Measurements from ENCODE around the gene ABCA2. TPM values are rescaled to one million over a fixed set of nuclear protein-coding genes. Genes with fewer than 3 reads are reported as not detected.

Gene ABCA2
- total RNA-seq, 2 experiments from 2014 or later, result 11.8 to 16.2 TPM

DNA sequence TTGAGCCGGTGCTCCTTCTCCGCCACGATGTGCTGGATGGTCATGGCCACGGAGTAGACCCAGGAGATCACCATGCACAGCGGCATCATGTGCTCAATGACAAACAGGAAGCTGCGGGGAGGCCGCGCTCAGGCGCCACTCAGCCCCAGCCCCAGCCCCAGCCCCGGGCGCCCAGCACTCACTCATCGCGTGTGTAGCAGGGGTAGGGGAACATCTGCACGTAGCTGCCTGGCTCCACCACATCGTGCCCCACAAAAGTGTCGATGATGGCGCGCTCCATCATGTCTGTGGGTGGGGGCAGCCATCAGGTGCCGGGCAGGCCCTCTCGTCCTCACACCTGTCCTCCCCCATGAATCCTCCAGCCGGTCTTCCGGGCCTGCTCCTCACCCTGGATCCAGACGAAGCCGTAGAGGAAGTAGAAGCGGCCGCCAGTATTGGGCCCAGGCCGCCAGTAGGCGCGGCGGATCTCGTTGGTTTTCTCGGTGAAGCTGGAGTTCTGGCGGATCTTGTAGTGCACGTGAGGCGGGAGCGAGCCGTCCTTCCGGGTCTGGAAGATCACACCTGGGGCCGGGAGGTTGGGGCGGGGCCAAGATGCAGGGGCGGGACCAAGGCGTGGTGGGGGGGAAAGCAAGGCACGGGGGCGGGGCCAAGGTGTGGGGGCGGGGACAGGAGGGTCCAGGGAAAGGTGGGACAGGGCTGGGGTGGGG, 10.1 kb downstream of the ABCA2 start:
- intact Hi-C loops (cut with micrococcal nuclease), result no loop called here
- TF ChIP-seq, protein P1, sequence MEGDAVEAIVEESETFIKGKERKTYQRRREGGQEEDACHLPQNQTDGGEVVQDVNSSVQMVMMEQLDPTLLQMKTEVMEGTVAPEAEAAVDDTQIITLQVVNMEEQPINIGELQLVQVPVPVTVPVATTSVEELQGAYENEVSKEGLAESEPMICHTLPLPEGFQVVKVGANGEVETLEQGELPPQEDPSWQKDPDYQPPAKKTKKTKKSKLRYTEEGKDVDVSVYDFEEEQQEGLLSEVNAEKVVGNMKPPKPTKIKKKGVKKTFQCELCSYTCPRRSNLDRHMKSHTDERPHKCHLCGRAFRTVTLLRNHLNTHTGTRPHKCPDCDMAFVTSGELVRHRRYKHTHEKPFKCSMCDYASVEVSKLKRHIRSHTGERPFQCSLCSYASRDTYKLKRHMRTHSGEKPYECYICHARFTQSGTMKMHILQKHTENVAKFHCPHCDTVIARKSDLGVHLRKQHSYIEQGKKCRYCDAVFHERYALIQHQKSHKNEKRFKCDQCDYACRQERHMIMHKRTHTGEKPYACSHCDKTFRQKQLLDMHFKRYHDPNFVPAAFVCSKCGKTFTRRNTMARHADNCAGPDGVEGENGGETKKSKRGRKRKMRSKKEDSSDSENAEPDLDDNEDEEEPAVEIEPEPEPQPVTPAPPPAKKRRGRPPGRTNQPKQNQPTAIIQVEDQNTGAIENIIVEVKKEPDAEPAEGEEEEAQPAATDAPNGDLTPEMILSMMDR (IDR thresholded peaks at IDR 0.05), result no peak
- H3K4me3 Mint-ChIP-seq, result no peak overlapping the region

DNA sequence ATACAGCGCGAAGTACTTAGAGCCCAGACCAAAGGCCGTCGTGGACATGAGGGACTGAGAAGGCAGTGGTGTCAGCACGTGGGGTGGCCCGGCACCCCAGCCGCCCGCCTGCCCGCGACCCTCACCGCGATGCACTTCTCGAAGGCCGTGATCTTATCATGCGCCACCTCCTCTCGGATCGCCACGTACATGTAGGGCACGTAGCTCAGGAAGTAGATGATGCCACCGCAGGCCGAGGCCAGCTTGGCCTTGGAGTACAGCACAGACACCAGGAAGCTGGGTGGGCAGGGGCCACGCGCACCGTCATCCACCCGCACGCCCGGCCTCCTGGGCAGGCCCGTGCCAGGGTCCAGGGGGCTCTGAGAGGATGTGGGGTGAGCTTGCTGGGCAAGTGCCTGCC, 11.0 kb downstream of the ABCA2 start:
- CTCF ChIA-PET, result interaction anchor here (1.3 kb wide), 1 partner anchor 12 kb away, joined by 6 read pairs; no protein-coding TSS in a partner anchor
- TF ChIP-seq, protein P1 (IDR thresholded peaks at IDR 0.05), result no peak

More for the DNA sequence above, 10.1 kb downstream of the ABCA2 start:
- Mint-ChIP-seq H3K9me3 (no peaks in the 10 kb centered on the region), H3K27ac (no peak overlapping the region), H3K4me1 (ENCODE audit: low read depth) (no peaks in the 10 kb centered on the region), H3K27me3 (no peaks in the 10 kb centered on the region), H3K36me3 (ENCODE audit: low read depth) (no peaks in the 10 kb centered on the region)
- ChIA-PET CTCF (interaction anchor here (1.3 kb wide), 1 partner anchor 11 kb away, joined by 6 read pairs; no protein-coding TSS in a partner anchor), POLR2A (interaction anchor here (0.7 to 1.1 kb wide), 2 partner anchors 8 to 25 kb away, joined by 3 read pairs; no protein-coding TSS in a partner anchor)
- no peak for DNase-seq
- ATAC-seq, result no peak

DNA sequence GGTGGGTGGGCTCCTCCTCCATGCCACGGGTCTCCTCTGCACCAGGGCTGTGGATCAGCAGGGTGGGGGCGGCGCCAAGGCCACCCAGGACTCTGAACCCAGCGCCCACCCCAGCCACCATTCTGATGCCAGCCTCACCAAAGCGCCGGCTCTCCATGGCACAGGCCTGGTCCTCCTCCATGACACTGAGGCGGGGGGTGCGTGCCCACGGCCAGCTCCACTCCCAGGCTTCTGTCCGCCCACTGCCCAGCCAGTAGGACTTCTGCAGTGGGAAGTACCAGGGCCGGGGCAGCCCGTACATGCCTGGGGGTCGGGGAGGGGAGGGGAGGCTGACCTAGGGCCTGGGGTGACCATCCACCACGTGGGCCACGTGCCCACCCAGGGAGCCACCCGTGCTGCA, 11.6 kb downstream of the ABCA2 start:
- no peak overlapping the region for H3K4me3 Mint-ChIP-seq
- no peak for ATAC-seq
- no peak for DNase-seq
- H3K27ac Mint-ChIP-seq, result no peak overlapping the region
- intact Hi-C loops (cut with micrococcal nuclease), result no loop called here
- no peaks in the 10 kb centered on the region for H3K9me3 Mint-ChIP-seq
- POLR2A ChIA-PET, result no interaction called here
- no peaks in the 10 kb centered on the region for H3K4me1 Mint-ChIP-seq (ENCODE audit: low read depth)
- CTCF ChIA-PET, result interaction anchor here (1.3 kb wide), 1 partner anchor 13 kb away, joined by 6 read pairs; no protein-coding TSS in a partner anchor
- TF ChIP-seq, protein P1 (IDR thresholded peaks at IDR 0.05), result no peak
- no peaks in the 10 kb centered on the region for H3K27me3 Mint-ChIP-seq
- no peaks in the 10 kb centered on the region for H3K36me3 Mint-ChIP-seq (ENCODE audit: low read depth)

More for the DNA sequence above, 11.0 kb downstream of the ABCA2 start:
- no peaks in the 10 kb centered on the region for H3K36me3 Mint-ChIP-seq (ENCODE audit: low read depth)
- intact Hi-C loops (cut with micrococcal nuclease), result no loop called here
- DNase-seq, result no peak
- H3K4me3 Mint-ChIP-seq, result no peak overlapping the region
- ATAC-seq, result no peak
- POLR2A ChIA-PET, result no interaction called here
- H3K27me3 Mint-ChIP-seq, result no peaks in the 10 kb centered on the region
- H3K9me3 Mint-ChIP-seq, result no peaks in the 10 kb centered on the region
- no peaks in the 10 kb centered on the region for H3K4me1 Mint-ChIP-seq (ENCODE audit: low read depth)
- no peak overlapping the region for H3K27ac Mint-ChIP-seq

DNA sequence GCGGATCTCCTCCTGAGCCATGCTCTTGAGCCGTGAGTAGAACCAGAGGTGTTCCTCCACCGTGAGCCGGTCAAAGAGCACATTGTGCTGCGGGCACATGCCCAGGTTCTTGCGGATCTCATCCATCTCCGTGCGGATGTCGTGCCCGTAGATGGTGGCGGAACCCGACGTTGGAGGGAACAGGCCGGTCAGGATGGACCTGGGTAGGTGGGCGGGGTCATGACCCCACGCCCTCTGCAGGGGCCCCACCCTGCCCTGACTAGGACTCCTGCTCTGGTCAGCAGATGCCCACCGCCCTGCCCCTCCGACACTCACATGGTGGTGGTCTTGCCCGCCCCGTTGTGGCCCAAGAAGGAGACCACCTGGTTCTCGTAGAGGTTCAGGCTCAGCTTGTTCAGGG, 12.1 kb downstream of the ABCA2 start:
- Mint-ChIP-seq H3K4me3 (no peak overlapping the region), H3K27me3 (no peaks in the 10 kb centered on the region), H3K4me1 (ENCODE audit: low read depth) (no peaks in the 10 kb centered on the region), H3K36me3 (ENCODE audit: low read depth) (no peaks in the 10 kb centered on the region), H3K27ac (no peak overlapping the region), H3K9me3 (no peaks in the 10 kb centered on the region)
- TF ChIP-seq, protein P1 (IDR thresholded peaks at IDR 0.05), result no peak
- ATAC-seq (no peak), DNase-seq (no peak)
- ChIA-PET POLR2A (no interaction called here), CTCF (no interaction called here)
- intact Hi-C loops (cut with micrococcal nuclease), result no loop called here

DNA sequence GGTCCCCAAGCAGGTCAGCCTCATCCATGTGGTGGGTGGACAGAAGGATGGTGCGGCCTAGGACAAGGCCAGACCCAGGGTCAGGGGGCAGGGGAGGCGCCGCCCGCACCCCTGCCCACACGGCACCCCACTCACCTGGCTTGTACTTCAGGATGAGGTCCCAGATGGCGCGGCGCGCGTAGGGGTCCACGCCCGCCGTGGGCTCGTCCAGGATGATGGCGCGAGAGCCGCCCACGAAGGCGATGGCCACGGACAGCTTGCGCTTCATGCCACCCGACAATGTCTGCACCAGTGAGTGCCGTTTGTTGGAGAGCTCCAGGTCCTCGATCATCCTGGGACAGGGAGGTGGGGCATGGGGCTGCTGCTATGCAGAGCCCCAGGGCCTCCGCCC, 12.5 kb downstream of the ABCA2 start:
- no peaks in the 10 kb centered on the region for H3K27me3 Mint-ChIP-seq
- DNase-seq, result no peak
- H3K27ac Mint-ChIP-seq, result no peak overlapping the region
- H3K9me3 Mint-ChIP-seq, result no peaks in the 10 kb centered on the region
- H3K36me3 Mint-ChIP-seq (ENCODE audit: low read depth), result no peaks in the 10 kb centered on the region
- CTCF ChIA-PET, result no interaction called here
- H3K4me1 Mint-ChIP-seq (ENCODE audit: low read depth), result no peaks in the 10 kb centered on the region
- H3K4me3 Mint-ChIP-seq, result no peak overlapping the region
- POLR2A ChIA-PET, result no interaction called here
- intact Hi-C loops (cut with micrococcal nuclease), result no loop called here
- ATAC-seq, result no peak
- TF ChIP-seq, protein P1 (IDR thresholded peaks at IDR 0.05), result no peak
